Activated CD8-positive, alpha-beta memory T cell treated with anti-CD3 and anti-CD28 coated beads for 36 hours (primary cell): Measurements from ENCODE around the gene S1PR4. TPM values are rescaled to one million over a fixed set of nuclear protein-coding genes. Genes with fewer than 3 reads are reported as not detected.
"Not testable (repeated sequence)": the region's sequence is repeated elsewhere in the genome, so short reads cannot be mapped to it uniquely, and the experiment has no call there.

Experiments
- CTCF ChIA-PET: fragments of 350-600 bp; sonication (Branson Sonifier 250); formaldehyde crosslinking; loops from one replicate; lab custom pipeline; 2021; ENCODE audit warnings: antibody characterized with exemption; lab: Charles Lee
- POLR2A ChIA-PET: fragments of 350-600 bp; sonication (Branson Sonifier 250); formaldehyde crosslinking; loops from one replicate; lab custom pipeline; 2021; ENCODE audit warnings: antibody characterized with exemption; lab: Charles Lee
- total RNA-seq, 2 experiments: library from RNA; stranded (reverse); gene quantifications; one replicate each; pipeline ENCODE4 v1.2.3, GENCODE V29; 2021

The S1PR4 gene
- total RNA-seq, 2 experiments from 2014 or later, result 44.4 to 45.6 TPM

DNA sequence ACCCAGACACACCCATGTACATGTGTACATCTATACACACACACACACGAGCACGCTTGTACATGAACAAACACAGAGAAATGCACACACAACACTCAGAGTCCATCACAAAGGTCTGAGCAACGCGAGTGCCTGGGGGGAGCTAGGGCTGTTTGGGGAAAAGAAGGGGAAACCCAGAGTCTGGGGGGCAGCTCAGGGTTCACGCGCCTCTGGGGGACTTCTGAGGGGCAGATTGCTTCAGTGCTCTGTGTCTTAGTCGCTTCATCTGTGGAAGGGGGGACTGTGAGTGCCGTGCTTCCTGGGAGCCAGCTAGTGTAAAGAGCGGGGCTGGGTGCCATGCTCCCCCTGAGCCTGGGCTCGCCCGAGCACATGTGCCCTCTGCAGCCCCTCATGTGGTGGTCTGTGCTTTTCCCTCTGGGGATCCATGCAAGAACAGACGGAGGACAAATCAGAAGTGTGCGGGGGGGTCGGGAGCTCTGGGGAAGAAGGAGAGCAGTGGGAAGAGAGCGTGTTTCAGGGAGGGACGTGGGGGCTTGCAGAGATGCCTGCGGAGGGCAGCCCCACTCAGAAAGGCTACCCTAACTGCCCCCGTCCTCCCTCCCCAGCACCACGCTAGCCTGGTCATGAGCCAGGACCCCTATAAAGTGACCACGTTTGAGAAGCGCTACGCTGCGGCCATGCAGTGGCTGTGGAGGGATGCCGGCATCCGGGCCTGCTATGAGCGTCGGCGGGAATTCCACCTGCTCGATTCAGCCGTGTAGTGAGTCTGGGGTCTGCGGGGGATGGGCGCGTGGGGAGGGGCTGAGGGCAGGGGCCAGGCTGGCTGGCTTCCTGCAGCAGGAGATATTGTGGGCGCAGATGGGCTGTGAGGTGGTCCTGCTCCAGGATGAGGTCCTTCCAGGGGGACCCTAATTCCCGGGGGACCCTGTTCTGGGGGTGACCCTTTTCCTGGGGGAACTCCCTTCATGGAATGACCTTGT, 28.8 kb upstream of the S1PR4 start:
- CTCF ChIA-PET, result interaction anchor here (0.7 to 0.8 kb wide), 2 partner anchors 12 to 16 kb away, joined by 3 to 4 read pairs; no protein-coding TSS in a partner anchor
- POLR2A ChIA-PET, result no interaction called here

DNA sequence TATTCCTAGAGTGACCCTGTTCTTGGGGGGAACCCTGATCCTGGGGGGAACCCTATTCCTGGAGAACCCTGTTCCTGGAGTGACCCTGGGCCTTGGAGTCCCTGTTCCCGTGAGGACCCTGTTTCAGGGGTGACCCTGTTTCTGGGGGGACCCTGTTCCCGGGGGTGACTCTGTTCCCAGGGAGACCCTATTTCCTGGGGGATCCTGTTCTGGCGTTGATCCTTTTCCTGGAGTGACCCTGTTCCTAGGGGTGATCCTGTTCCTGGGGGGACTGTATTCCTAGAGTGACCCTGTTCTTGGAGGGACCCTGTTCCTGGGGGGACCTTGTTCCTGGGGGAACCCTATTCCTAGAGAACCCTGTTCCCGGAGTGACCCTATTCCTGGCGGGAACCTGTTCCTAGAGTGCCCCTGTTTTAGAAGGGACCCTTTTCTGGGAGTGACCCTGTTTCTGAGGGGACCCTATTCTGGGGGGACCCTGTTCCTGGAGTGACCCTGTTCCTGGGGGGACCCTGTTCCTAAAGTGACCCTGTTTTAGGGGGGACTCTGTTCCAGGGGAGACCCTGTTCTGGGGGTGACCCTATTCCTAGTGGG, 27.7 kb upstream of the S1PR4 start:
- ChIA-PET POLR2A (no interaction called here), CTCF (interaction anchor here (0.8 to 1.9 kb wide), 2 partner anchors 25 to 75 kb away, joined by 3 to 7 read pairs; no protein-coding TSS in a partner anchor)

DNA sequence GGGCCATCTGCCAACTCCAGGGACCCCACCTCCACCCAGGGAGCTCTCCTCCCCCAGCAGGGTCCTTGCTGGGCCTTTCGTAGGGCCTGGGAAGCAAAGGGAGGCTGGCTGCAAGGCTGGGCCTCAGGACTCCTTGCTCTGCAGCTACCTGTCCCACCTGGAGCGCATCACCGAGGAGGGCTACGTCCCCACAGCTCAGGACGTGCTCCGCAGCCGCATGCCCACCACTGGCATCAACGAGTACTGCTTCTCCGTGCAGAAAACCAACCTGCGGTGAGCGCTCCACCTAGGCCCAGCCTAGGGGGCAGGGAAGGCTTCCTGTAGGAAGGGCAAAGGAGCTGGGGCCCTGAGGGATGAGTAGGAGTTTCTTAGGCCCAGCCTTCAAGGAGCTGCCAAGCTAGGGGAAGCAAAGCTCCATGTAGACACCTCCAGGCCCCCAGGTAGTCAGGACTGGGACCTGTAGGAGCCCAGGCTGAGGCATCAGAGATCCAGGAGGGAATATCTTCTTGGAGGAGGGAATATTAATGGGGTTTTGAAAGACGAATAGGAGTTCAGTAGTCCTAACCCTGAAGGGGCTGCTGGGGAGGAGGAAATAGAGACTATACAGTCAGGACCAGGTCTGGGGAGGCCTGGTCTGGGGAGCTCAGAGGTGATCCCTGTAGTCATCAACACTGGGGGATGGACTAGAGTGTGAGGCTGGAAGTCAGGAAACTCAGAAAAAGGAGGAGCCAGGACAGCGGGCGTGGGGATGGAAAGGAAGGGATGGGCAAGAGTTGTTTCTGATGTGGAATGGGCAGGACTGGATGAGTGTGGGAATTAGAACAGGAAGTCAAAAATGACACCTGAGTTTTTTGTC, 26.8 kb upstream of the S1PR4 start:
- POLR2A ChIA-PET, result no interaction called here
- CTCF ChIA-PET, result interaction anchor here (0.7 to 1.9 kb wide), 4 partner anchors 14 to 76 kb away, joined by 3 to 7 read pairs (median 4); no protein-coding TSS in a partner anchor

GRCh38 chr19:3152419-3152780, 26.2 kb upstream of the S1PR4 start:
- ChIA-PET CTCF (interaction anchor here (1.9 kb wide), 1 partner anchor 76 kb away, joined by 7 read pairs; no protein-coding TSS in a partner anchor), POLR2A (interaction anchor here (0.5 kb wide), 1 partner anchor 10 kb away, joined by 4 read pairs; no protein-coding TSS in a partner anchor)

- ChIA-PET POLR2A (no interaction called here), CTCF (interaction anchor here (0.9 kb wide), 1 partner anchor 10 kb away, joined by 3 read pairs; no protein-coding TSS in a partner anchor)
Observed at GRCh38 chr19:3153286-3154230, 25.0 kb upstream of the S1PR4 start.

GRCh38 chr19:3154447-3154846, 24.1 kb upstream of the S1PR4 start:
- CTCF ChIA-PET, POLR2A ChIA-PET: not testable (repeated sequence)

DNA sequence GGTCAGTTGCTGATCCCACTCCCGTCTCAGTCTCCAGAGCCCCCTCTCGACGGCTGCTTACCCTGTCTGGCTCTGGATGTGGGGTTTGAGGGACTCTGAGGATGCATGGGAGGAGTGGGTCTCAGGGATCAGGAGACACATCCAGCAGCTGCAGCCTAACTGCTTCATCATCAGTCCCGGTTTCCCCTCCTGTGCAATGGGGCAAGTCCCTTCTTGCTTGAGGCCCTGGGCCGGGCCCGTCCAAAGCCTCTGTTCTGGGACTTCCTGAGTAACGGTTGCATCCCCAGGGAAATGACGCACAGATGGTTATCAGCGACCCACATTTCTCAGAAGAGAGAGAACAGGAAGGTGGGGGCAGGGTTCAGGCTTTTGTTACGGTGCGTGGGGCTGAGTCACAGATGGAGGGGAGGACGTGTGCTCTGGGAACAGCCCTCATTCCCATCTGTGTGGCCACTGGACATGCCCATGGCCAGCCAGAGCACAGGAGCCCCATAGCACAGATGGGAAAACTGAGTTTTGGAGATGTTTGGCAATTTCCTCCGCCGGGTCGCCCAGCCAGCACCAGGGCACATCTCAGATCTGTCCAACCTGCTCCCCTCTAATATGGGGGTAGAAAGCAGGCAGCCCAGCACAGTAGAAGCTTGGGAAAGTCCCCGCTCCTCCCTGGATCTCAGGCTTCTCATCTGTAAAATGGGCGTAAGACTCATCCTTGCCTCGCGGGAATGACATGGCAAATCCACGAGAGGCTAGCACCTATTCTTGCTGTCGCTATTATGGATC, 23.4 kb upstream of the S1PR4 start:
- POLR2A ChIA-PET, result no interaction called here

GRCh38 chr19:3157096-3157845, 21.3 kb upstream of the S1PR4 start:
- ChIA-PET POLR2A (no interaction called here), CTCF (interaction anchor here (1.6 to 2.1 kb wide), 2 partner anchors 11 to 53 kb away, joined by 4 to 6 read pairs; no protein-coding TSS in a partner anchor)

More for the DNA sequence above, 23.4 kb upstream of the S1PR4 start:
- CTCF ChIA-PET, result interaction anchor here (1.1 to 1.2 kb wide), 2 partner anchors 9 to 25 kb away, joined by 4 read pairs; no protein-coding TSS in a partner anchor

DNA sequence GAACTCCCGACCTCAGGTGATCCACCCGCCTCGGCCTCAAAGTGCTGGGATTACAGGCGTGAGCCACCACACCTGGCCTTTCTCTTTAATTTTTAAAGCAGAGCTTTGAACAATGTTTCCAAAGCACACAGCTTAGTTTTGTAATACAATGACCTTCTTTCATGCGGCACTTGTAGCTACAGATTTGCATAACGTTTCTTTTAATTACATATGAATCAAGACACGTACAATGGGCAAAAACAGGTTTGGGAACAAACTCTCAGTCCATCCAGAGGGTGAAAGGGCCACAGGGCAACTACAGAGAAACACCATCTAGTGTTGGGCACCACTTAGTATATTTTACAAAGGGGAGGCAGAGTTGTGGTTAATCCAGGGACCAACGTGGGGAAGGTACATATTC, 19.0 kb upstream of the S1PR4 start:
- ChIA-PET POLR2A (no interaction called here), CTCF (interaction anchor here (0.7 to 1.9 kb wide), 8 partner anchors 13 to 135 kb away, joined by 3 to 5 read pairs (median 4); no protein-coding TSS in a partner anchor)

DNA sequence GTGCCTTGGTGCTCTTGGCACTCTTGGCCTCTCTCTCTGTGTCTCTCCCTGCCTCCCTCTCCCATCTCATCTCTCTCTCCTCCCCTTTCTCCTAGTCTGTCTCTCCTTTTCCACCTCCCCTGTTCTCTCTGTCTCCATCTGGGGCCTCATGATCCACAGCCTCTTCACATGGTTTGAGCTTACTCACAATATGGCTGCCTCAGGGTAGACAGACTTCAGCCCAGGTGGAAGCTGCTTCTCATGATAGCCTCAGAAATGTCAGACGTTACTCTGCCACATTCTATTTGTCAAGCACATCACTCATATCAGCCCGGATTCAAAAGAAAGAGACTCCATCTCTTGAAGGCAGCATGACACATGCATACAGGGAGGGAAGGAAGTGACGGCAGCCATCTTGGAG, 18.4 kb upstream of the S1PR4 start:
- POLR2A ChIA-PET, result no interaction called here

GRCh38 chr19:3161453-3161852, 17.1 kb upstream of the S1PR4 start:
- POLR2A ChIA-PET, result no interaction called here
- CTCF ChIA-PET, result interaction anchor here (1.0 to 1.6 kb wide), 4 partner anchors 12 to 86 kb away, joined by 3 to 10 read pairs (median 6); no protein-coding TSS in a partner anchor

More for the DNA sequence above, 18.4 kb upstream of the S1PR4 start:
- CTCF ChIA-PET, result interaction anchor here (0.9 to 1.9 kb wide), 7 partner anchors 14 to 198 kb away, joined by 3 to 5 read pairs (median 4); no protein-coding TSS in a partner anchor

GRCh38 chr19:3162418-3163229, 15.9 kb upstream of the S1PR4 start:
- POLR2A ChIA-PET, result no interaction called here
- CTCF ChIA-PET, result interaction anchor here (0.6 to 2.6 kb wide), 12 partner anchors 13 to 186 kb away, joined by 3 to 15 read pairs (median 5); no protein-coding TSS in a partner anchor

DNA sequence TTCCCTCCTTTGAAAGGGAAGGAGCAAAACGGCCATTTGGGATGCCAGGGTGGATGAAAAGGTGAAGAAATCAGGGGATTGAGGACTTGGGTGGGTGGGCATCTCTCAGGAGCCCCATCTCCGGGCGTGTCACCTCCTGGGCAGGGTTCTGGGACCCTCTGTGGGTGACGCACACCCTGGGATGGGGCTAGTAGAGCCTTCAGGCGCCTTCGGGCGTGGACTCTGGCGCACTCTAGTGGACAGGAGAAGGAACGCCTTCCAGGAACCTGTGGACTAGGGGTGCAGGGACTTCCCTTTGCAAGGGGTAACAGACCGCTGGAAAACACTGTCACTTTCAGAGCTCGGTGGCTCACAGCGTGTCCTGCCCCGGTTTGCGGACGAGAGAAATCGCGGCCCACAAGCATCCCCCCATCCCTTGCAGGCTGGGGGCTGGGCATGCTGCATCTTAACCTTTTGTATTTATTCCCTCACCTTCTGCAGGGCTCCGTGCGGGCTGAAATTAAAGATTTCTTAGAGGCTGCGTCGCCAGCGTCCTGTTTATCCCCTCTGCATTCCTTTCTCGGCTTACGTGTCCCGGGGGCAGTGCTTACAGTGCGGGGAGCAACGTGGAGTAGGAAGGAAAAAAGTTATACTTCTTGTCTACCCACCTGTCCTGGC, 15.2 kb upstream of the S1PR4 start:
- POLR2A ChIA-PET, result no interaction called here
- CTCF ChIA-PET, result interaction anchor here (0.6 to 2.6 kb wide), 12 partner anchors 10 to 330 kb away, joined by 3 to 15 read pairs (median 4); no protein-coding TSS in a partner anchor

DNA sequence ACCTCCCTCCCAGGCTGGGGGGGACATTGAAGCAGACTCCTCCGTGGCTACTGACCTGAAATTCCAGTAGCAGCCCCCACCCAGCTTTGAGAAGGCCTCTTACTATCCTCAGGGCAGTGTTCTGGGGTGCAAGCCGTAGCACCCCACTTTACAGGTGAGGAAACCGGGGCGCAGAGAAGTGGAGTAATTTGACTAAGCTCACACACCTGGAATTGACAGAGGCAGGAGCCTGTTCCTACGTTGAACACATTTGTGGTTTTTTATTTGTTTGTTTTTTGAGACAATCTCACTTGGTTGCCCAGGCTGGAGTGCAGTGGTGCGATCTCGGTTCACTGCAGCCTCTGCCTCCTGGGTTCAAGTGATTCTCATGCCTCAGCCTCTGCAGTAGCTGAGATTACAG, 14.6 kb upstream of the S1PR4 start:
- ChIA-PET CTCF (interaction anchor here (0.6 to 2.6 kb wide), 11 partner anchors 11 to 331 kb away, joined by 3 to 15 read pairs (median 4); no protein-coding TSS in a partner anchor), POLR2A (no interaction called here)
